ENCODE data around the gene OR51V1.
"Not testable (repeated sequence)": the region's sequence is repeated elsewhere in the genome, so short reads cannot be mapped to it uniquely, and the experiment has no call there.

OR51V1 gene, protein sequence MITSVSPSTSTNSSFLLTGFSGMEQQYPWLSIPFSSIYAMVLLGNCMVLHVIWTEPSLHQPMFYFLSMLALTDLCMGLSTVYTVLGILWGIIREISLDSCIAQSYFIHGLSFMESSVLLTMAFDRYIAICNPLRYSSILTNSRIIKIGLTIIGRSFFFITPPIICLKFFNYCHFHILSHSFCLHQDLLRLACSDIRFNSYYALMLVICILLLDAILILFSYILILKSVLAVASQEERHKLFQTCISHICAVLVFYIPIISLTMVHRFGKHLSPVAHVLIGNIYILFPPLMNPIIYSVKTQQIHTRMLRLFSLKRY

DNA sequence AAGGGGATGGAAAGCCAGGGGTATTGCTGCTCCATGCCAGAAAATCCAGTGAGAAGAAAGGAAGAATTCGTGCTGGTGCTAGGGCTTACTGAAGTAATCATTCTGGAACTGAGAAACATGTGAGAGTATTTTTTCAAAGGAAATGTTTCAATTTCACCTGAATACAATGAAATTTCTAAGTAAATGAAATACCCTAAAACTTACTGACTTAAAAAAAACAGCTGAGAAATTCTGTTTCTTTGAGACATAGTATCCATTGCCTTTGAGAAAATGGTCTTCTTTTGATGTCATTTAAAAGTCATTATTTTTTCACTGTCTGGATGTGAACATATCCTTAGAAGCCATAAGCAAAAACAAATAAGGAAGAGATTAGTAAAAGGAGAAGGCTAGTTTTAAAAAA lies at the start of gene OR51V1:
TSS of gene OR51V1 (minus strand) at position 101 of the 400 bp plus-strand sequence. CDS start at position 101, 0 bp downstream.
- no peak for DNase-seq

DNA sequence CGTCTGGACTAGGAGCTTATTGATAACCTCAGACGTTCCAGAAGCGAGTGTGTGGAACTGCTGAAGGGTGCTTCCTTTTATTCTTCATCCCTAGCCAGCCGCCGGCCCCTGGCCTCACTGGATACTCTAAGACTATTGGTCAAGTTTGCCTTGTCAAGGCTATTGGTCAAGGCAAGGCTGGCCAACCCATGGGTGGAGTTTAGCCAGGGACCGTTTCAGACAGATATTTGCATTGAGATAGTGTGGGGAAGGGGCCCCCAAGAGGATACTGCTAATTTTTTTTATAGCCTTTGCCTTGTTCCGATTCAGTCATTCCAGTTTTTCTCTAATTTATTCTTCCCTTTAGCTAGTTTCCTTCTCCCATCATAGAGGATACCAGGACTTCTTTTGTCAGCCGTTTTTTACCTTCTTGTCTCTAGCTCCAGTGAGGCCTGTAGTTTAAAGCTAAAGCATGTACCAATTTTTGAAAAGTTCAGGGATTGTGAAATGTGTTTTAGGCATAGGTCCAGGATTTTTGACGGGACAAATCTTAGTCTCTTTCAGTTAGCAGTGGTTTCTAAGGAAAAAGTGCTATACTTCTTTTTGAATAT lies 49.4 kb upstream of the OR51V1 start, which contains the start of gene HBG1:
TSS of gene HBG1 (minus strand) at position 51 of the 590 bp plus-strand sequence. CDS start 53 bp downstream, outside the sequence.
- not testable (repeated sequence) for DNase-seq

DNA sequence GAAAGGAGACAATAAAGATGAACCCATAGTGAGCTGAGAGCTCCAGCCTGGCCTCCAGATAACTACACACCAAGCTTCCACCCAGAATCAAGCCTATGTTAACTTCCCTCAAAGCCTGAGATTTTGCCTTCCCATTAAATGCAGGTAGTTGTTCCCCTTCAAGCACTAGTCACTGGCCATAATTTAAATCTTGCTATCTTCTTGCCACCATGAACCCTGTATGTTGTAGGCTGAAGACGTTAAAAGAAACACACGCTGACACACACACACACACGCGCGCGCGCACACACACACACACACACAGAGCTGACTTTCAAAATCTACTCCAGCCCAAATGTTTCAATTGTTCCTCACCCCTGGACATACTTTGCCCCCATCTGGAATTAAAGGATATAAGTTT lies 48.0 kb upstream of the OR51V1 start:
- not testable (repeated sequence) for DNase-seq

DNA sequence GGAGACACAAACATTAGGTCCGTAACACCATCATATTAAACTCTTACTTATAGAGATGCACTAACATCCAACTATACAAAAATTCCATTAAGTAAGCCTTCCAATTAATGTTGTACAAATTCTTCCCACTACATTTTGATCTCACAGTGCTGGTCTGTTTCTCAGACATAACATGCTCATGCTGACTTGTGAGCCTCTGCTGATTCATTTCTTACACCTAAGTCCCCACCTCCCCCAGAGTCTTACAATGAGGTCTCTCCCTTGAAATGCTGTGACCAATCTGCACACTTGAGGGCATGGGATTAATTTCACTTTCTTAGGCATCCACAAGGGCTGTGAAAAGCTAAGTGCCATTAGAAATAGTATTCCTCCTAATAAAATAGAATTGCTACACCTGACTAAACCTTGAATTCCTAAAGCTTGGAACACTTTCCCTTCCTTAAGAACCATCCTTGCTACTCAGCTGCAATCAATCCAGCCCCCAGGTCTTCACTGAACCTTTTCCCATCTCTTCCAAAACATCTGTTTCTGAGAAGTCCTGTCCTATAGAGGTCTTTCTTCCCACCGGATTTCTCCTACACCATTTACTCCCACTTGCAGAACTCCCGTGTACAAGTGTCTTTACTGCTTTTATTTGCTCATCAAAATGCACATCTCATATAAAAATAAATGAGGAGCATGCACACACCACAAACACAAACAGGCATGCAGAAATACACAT lies 47.1 kb upstream of the OR51V1 start:
- no peak for DNase-seq

DNA sequence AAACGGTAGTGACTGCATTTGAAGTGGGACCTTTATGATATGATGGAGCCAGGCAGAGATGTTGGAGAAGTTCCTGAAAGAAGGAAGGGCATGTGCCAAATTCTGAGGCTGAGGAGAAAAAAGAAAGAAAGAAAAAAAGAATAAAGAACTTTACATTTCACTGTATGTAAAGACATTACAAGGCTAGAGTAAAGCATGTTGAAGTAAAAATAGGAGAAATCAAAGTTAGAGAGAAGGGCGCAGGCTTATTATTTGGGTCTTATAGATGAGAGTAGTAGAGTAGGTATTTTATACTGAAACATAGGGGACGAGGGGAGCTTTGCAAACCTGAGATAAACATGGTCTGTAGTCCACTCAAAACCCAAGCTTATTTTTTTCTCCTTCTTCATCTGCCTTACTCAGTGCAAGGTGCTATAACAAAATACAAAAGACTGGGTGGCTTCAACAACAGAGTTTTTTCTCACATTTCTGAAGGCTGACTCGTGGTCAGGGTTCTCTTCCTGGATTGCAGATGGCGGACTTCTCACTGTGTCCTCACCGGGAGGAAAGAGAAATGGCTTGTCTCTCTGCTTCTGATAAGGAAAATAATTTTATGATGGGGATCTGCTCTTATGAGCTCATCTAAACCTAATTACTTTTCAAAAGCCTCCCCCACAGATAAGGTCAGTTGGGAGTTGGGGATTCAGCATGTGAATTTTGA lies 46.4 kb upstream of the OR51V1 start:
- DNase-seq: no peak

DNA sequence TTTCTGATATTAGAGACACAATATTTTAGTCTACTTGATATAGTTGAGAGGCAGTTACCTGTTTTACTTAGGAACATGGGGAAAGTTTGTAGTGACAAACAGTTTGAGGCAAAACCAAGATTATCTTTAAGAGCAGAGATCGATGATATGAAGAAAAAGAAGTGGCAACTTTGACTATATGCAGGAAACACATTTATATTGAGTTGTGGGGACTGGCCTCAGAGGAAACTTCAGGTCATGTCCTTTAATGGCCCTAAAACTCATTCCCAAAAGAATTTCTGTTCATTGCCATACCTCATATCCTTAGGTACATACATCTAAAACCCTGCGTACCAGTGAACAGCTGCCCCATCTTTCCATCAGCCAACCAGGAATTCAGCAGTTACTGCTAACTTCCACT lies 44.7 kb upstream of the OR51V1 start:
- no peak for DNase-seq

DNA sequence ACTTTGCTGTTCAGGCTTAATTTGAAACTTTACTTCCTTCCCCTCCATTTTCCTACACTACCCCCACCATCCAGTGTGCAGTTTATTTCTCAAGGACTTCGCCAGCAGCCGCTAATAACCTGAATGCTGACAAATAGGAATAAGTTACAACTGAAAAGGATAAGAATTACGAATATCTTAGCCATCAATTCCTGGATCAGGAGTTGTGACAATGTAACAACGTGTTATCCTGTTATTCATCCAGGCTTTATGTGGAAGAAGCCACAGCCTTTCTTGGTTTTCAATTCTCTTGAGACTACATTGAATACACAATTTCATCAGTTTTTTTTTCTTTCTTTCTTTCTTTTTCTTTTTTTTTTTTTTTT lies 43.3 kb upstream of the OR51V1 start:
- DNase-seq: no peak

DNA sequence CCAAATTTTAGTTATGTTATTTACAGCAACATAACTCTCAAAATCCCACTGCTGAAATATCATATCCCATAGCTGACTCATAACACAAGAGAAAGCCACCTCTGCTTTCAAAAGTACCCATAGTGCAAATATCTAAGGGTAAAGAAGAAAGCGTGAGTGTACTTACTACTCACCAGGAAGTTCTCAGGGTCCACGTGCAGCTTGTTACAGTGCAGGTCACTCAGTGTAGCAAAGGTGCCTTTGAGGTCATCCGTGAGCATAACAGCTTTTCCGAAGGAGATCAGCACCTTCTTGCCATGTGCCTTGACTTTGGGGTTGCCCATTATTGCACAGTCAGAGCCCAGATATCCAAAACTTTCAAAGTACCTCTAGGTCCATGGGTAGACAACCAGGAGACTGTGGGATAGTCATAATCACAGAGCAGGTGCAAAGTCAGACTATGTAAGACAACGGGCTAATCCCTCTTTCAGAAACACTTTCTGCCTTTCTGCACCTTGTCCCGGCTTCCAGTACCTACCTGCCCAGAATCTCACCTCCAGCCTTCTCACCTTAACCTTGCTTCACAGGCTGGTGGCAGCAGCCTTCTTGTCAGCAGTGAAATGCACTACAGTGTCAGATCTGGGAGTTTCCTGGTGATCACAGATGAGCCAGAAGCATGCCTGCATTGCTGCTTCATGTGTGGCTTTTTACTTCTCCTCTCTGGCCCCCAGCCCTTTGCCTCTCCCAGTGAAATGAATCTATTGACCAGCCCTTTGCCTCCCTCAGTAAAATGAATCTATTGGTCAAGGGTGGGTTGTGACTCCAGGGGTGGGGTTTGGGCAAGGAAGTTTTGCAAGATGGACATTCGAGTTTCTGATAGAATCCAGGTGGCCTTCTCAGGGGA lies 42.7 kb upstream of the OR51V1 start:
- DNase-seq: no peak

DNA sequence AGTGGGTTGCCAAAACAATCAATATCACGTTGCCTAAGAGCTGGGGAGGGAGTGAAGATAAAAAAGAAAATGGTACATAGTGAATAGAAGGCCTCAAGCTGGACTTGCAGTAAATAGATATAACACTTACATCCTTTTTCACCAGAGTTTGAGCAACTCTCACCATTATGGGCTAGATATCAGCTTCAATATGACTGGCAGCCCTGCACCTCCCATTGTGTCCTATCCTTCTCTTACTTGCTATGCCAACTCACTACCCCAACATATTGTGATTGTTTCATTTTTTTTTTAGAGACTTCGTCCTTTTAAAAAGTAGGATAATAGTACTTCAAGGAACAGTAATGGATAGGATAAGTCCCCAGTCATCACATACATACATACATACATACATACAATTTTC lies 41.7 kb upstream of the OR51V1 start:
- DNase-seq: no peak

DNA sequence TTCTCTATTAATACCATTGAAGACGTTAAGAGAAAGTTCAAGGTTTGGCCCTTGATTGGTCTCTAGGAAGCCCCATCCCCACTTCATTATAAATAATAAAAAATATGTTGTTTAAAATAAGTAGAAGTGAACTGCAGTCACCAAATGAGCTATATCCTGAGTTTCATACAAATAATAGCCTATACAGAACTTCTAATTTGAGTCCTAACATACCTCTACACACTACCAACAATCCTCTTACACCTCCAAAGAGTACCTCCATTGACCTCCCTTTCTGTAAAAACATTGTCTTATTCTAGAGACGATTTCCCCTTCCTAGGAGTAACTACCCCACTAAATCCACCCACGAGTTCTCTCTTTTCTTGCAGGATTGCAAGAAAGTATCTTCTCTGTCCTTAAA lies 41.0 kb upstream of the OR51V1 start:
- DNase-seq: no peak

DNA sequence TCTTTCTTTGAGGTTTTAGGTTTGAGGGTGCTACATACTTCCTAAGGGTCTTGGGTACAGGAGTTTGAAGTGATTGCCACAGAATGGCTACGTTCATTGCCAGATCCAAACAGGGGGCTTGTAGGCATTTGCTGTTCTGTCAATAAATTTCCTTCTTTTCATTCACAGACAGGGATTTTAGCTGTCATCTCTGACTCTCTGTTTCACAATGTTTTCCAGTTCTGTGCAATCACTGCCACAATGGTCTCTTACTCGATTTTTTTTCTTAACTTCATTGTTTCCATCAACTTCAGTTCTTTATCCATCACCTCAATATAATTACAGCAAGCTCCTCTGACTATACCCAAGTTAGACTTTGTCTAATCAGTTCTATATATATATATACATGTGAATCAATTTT lies 40.0 kb upstream of the OR51V1 start:
- no peak for DNase-seq

DNA sequence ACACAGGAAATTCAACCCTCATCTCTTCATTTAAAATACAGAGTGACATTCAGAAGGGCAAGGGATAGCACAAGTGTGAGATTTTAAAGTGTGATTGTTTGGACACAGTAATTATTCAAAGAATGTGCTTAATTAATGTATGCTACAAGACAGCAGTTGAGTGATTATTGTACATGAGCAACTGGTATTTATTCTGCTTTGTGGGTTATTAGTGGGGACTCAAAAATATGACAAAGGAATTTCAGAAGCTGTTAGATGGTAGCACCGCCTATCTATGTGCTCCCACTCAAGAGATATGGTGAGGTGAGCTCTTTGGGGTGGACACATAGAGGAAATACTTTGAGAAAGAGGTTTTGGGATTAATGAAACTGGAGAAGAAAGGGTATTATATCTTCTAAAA lies 39.6 kb upstream of the OR51V1 start:
- no peak for DNase-seq

DNA sequence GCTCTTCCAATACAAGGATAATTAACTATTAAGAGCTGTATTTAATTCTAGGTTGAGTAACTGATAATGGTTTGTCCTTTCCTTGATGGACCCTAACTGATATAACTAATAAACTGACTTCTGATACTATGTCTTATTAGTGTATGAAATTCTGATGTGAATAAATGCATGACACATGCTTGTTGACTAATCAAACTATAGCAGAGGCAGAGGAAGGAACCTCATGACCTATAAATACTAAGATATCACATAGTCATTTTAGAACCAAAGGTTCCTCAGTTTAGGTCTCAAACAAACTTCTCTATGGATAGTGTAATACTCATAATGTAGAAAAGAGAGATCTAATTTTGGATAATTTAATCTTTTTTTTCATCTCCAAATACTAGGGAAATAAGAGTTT lies 38.6 kb upstream of the OR51V1 start:
- DNase-seq: no peak

DNA sequence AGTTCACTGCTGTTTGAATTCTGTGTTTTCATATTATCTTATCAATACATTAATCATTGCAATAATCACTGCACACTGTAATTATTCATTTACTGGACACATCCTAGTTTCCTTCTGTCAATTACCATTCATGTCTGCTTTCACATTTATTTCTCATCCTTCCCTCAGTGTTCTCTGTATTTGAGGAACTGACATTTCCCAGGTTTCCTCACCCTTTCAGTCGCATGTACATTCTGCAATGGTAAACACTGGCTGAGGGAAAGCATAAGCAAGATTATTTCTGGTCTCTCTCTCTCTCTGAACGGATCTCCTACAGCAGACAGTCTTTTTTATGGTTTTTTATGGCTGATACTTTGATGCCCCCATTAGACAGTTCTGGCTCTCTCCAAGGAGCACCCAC lies 38.0 kb upstream of the OR51V1 start:
- no peak for DNase-seq

DNA sequence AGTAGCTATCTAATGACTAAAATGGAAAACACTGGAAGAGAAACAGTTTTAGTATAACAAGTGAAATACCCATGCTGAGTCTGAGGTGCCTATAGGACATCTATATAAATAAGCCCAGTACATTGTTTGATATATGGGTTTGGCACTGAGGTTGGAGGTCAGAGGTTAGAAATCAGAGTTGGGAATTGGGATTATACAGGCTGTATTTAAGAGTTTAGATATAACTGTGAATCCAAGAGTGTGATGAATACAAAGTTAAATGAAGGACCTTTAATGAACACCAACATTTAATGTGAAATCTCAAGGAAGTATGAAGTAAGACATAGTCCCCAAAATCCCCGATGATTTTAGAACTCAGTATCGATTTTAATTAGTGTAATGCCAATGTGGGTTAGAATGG lies 36.9 kb upstream of the OR51V1 start:
- no peak for DNase-seq

DNA sequence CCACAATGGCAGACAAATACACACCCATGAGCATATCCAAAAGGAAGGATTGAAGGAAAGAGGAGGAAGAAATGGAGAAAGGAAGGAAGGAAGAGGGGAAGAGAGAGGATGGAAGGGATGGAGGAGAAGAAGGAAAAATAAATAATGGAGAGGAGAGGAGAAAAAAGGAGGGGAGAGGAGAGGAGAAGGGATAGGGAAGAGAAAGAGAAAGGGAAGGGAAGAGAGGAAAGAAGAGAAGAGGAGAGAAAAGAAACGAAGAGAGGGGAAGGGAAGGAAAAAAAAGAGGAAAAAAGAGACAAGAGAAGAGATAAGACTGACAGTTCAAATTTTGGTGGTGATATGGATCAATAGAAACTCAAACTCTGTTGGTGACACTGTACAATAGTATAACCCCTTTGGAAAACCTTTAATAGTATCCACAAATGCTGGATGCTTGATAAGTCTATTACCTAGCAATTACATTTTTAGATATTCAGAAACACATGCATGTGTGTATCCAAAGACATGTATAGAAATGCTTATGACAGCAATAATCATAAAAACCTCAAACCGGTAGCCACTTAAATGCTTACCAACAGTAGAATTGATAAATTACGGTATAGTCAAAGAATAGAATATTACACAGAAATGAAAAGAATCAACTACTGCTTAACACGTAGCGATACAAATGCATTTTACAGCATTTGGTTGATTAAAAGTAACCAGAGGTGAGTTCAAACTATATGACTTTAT lies 35.0 kb upstream of the OR51V1 start:
- DNase-seq: no peak

DNA sequence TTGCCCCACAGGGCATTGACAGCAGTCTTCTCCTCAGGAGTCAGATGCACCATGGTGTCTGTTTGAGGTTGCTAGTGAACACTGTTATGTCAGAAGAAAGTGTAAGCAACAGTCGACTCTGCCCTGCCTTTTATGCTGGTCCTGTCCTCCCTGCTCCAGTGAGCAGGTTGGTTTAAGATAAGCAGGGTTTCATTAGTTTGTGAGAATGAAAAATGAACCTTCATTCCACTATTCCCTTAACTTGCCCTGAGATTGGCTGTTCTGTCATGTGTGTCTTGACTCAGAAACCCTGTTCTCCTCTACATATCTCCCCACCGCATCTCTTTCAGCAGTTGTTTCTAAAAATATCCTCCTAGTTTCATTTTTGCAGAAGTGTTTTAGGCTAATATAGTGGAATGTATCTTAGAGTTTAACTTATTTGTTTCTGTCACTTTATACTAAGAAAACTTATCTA lies 33.9 kb upstream of the OR51V1 start, which contains the start of gene HBD:
TSS of gene HBD (minus strand) at position 103 of the 454 bp plus-strand sequence. CDS start at position 53, 50 bp downstream.
- no peak for DNase-seq

DNA sequence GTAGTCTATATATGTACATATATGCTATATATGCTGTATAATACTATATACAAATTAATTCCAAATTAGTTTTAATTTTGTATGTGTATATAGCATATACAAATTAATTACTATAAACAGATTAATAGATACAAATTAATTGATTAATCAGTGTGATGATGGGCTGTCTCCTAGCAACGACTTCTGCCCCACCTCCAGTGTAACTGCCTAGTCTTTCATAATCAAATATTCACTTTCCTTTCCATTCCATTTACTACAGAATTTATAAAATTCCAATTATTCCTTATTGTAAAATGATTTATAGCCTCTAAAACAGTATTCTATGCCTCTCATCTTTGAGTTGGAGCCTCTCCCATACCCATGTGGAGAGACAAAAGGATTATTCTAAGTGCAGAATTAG lies 32.8 kb upstream of the OR51V1 start:
- no peak for DNase-seq

DNA sequence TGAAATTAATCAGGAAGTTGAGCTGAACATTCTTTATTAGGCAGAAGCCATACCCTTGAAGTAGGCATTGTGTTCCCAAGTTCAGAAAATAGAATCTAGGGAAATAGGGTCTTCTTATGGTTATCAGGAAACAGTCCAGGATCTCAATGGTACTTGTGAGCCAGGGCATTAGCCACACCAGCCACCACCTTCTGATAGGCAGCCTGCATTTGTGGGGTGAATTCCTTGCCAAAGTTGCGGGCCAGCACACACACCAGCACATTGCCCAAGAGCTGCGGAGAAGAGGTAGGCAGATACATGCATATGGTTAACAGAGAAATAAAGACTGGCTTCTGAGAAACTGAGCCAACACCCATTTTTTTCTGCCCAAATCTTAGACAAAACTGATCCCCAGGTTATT lies 32.3 kb upstream of the OR51V1 start:
- no peak for DNase-seq

DNA sequence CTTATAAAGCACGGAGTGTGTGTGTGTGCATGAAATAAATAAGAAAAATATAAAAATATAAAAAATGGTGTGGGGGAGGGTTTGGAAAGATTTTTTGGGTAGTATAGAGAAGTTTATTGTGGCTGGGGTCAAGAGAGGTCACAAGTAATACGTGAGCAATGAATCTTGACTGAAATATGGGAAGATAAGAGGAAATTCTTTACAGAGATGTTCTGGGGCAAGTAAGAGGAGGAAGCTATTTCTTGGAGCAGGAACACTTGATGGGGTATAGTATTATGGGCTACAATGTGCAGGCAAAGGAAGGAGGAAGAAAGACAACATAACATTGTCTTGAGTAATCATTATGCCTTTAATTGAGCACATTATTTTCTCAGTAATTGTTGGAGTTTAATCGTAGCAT lies 31.7 kb upstream of the OR51V1 start:
- DNase-seq: no peak

DNA sequence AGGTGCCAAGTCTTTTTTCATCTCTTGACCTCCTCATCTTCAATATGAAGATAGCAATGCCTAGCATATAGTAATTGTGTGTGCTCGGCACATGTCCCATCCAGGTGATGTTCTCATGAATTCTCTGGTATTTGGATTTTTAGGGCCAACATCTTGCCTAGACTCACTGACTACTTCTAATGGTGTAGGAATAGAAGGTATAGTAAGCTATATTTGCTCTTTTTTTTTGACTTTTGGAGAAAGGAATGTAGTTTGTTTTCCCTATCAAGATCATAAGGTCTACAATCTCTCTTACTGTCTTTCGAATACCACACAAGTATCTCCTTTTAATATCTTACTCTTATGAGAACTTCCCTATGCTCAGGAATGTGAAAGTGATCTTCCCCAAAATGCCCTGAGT lies 30.6 kb upstream of the OR51V1 start:
- DNase-seq: no peak

DNA sequence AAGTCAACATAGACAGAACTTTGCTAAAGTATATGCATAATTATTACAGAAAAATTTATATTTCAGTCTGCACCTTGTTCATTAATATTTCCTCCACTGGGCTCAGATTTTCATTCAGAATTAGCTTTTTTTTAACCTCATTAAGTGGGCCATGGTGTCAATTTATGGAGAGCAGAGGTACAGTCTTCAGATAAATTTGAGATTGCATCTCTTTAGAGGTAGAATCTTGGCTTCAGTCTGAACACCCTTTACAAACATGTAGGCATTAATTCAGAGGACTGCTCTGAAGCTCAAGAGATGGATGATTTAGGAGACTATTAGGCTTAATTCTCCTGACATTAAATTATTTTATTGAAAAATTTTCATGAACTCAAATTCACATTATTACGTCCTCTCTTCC lies 29.8 kb upstream of the OR51V1 start:
- no peak for DNase-seq
